Mesenchymal stem cell (in vitro differentiated cells and primary cell): ENCODE results near the gene SCFD2.

ENCODE experiments used
- DNase-seq: peaks from one replicate; pipeline ENCODE4 v3.0.0-alpha.2; 2013
- H2AFZ ChIP-seq: one replicate; pipeline ENCODE4 v1.6.1; 2013; ENCODE audit warnings: low read depth, mild to moderate bottlenecking, control low read depth, inconsistent platforms, low read length, moderate library complexity
- H2AK5ac ChIP-seq: 2 replicates; pipeline ENCODE4 v1.6.1; 2013; ENCODE audit warnings: low read length, moderate library complexity, mild to moderate bottlenecking, inconsistent platforms; ENCODE audit not compliant: severe bottlenecking
- H2BK120ac ChIP-seq: one replicate; pipeline ENCODE4 v1.6.1; 2013; ENCODE audit warnings: low read depth, mild to moderate bottlenecking, inconsistent platforms, low read length, moderate library complexity
- H2BK12ac ChIP-seq, 2 experiments: one replicate each; pipeline ENCODE4 v1.6.1; 2013; ENCODE audit warnings: inconsistent platforms in 2 of 2, low read length in 2 of 2, mild to moderate bottlenecking in 2 of 2, moderate library complexity in 2 of 2, control low read depth in 1 of 2
- H2BK15ac ChIP-seq: one replicate; pipeline ENCODE4 v1.6.1; 2013; ENCODE audit warnings: mild to moderate bottlenecking, low read depth, inconsistent platforms; ENCODE audit not compliant: poor library complexity, severe bottlenecking
- H2BK5ac ChIP-seq: 2 replicates; pipeline ENCODE4 v1.6.1; 2013; ENCODE audit warnings: low read depth, mild to moderate bottlenecking, low read length, control low read depth, inconsistent platforms; ENCODE audit not compliant: poor library complexity, severe bottlenecking
- H3K14ac ChIP-seq, 2 experiments: one replicate each; pipeline ENCODE4 v1.6.1; 2013; ENCODE audit warnings: inconsistent platforms in 2 of 2, low read length in 2 of 2, control low read depth in 1 of 2, mild to moderate bottlenecking in 1 of 2, moderate library complexity in 1 of 2
- H3K18ac ChIP-seq, 2 experiments: one replicate each; pipeline ENCODE4 v1.6.1; 2013; ENCODE audit warnings: inconsistent platforms in 2 of 2, low read length in 2 of 2, control low read depth in 1 of 2, low read depth in 1 of 2, mild to moderate bottlenecking in 1 of 2
- H3K23ac ChIP-seq, 2 experiments: one replicate each; pipeline ENCODE4 v1.6.1; 2013; ENCODE audit warnings: inconsistent platforms in 2 of 2, low read length in 2 of 2, mild to moderate bottlenecking in 2 of 2, moderate library complexity in 2 of 2, control low read depth in 1 of 2
- H3K27ac ChIP-seq: 2 replicates; pipeline ENCODE4 v1.5.1; 2013; ENCODE audit warnings: mild to moderate bottlenecking, moderate library complexity, low read length, control low read depth, inconsistent platforms; ENCODE audit not compliant: poor library complexity, severe bottlenecking
- H3K27me3 ChIP-seq, 2 experiments: 2 replicates each; pipeline versions ENCODE4 v1.6.1 to v1.7.0; 2013; ENCODE audit warnings: low read length in 2 of 2, mild to moderate bottlenecking in 2 of 2, moderate library complexity in 2 of 2, control low read depth in 1 of 2, inconsistent platforms in 1 of 2; ENCODE audit not compliant: control insufficient read depth in 1 of 2, insufficient read depth in 1 of 2
- H3K36me3 ChIP-seq, 2 experiments: 2 replicates each; pipeline versions ENCODE4 v1.6.1 to v1.7.0; 2013; ENCODE audit warnings: low read length in 2 of 2, control low read depth in 1 of 2, inconsistent platforms in 1 of 2, low read depth in 1 of 2, mild to moderate bottlenecking in 1 of 2; ENCODE audit not compliant: insufficient read depth in 2 of 2, control insufficient read depth in 1 of 2
- H3K4ac ChIP-seq, 2 experiments: one replicate each; pipeline ENCODE4 v1.6.1; 2013; ENCODE audit warnings: inconsistent platforms in 2 of 2, low read length in 2 of 2, mild to moderate bottlenecking in 2 of 2, moderate library complexity in 2 of 2, control low read depth in 1 of 2, low read depth in 1 of 2
- H3K4me1 ChIP-seq: 2 replicates; pipeline ENCODE4 v1.6.1; 2013; ENCODE audit warnings: low read depth, low read length, control low read depth; ENCODE audit not compliant: control insufficient read depth, insufficient read depth
- H3K4me2 ChIP-seq: 2 replicates; pipeline ENCODE4 v1.6.1; 2013; ENCODE audit warnings: low read length, mild to moderate bottlenecking, inconsistent platforms; ENCODE audit not compliant: poor library complexity, severe bottlenecking
- H3K4me3 ChIP-seq, 2 experiments: 2 replicates each; pipeline versions ENCODE4 v1.5.1 to v1.7.0; 2013; ENCODE audit warnings: low read length in 2 of 2, mild to moderate bottlenecking in 2 of 2, control low read depth in 1 of 2, low read depth in 1 of 2; ENCODE audit not compliant: insufficient read depth in 1 of 2
- H3K79me1 ChIP-seq: replicated peaks from 2 replicates; pipeline ENCODE4 v1.6.1; 2013; ENCODE audit warnings: mild to moderate bottlenecking, control low read depth, low read length, inconsistent platforms; ENCODE audit not compliant: poor library complexity, severe bottlenecking
- H3K9ac ChIP-seq: 2 replicates; pipeline ENCODE4 v1.7.0; 2013; ENCODE audit warnings: mild to moderate bottlenecking, low read length, moderate library complexity
- H3K9me3 ChIP-seq: 2 replicates; pipeline ENCODE4 v1.7.0; 2013; ENCODE audit warnings: mild to moderate bottlenecking, low read length; ENCODE audit not compliant: control insufficient read depth
- H4K8ac ChIP-seq: one replicate; pipeline ENCODE4 v1.6.1; 2013; ENCODE audit warnings: inconsistent platforms, mild to moderate bottlenecking, low read length, moderate library complexity
- H4K91ac ChIP-seq: one replicate; pipeline ENCODE4 v1.6.1; 2013; ENCODE audit warnings: mild to moderate bottlenecking, low read length, inconsistent platforms
- WGBS: methylation state at CpG from one replicate; pipeline ENCODE4 v1.1.7; 2013; ENCODE audit warnings: mixed read lengths; 5-methylcytosine and 5-hydroxymethylcytosine counted together

Gene SCFD2

DNA sequence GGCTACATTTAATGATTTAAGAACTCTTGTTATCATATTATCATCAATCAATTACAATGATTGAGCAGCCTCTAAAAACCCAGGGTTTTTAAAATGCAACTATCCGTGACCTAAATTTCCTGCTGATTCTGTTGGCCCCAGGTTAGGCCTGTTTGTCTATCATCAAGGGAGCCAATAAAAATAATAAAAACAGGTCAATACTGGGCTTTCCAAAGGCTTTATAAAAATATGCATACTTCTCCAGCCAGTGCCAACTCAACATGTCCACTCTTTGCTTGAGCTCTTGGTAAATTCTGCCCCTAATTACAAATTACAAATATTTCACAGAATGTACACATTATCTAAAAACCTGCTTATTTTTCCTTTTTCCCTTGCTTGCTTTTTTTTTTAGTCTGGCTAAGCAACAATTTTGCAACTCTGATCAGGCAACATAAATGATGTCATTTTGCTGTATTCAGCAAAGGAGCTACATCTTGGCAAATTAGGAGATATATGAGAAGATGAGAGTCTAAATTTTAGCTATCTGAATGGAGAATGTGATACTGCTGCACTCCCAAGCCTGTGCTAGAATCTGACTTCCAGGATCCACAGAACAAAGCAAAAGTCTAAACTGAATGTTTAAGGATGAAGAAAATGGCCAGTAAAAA, 204.0 kb downstream of the SCFD2 start:
- Histone ChIP-seq H2BK5ac (no peak overlapping the region), H4K91ac (no peak overlapping the region), H2AK5ac (no peak overlapping the region), H4K8ac (no peak overlapping the region), H3K4me2 (no peak overlapping the region), H2BK120ac (no peak overlapping the region), H3K4me1 (no peaks in the 10 kb centered on the region), H3K27me3 (no peaks in the 10 kb centered on the region), H3K4me3 (no peak overlapping the region), H3K9me3 (no peaks in the 10 kb centered on the region), H3K79me1 (peaks cover 1% of the 10 kb centered on the region), H2AFZ (no peak overlapping the region), H3K27ac (no peak overlapping the region), H3K23ac (no peak overlapping the region), H3K36me3 (no peaks in the 10 kb centered on the region), H3K9ac (peak overlapping the region; percentile 25), H3K14ac (no peak overlapping the region), H3K18ac (no peak overlapping the region), H2BK12ac (no peak overlapping the region), H3K4ac (no peak overlapping the region), H2BK15ac (no peak overlapping the region)
- no peak for DNase-seq
- WGBS: 53% methylated on average over 1 of the region's 1 CpG

DNA sequence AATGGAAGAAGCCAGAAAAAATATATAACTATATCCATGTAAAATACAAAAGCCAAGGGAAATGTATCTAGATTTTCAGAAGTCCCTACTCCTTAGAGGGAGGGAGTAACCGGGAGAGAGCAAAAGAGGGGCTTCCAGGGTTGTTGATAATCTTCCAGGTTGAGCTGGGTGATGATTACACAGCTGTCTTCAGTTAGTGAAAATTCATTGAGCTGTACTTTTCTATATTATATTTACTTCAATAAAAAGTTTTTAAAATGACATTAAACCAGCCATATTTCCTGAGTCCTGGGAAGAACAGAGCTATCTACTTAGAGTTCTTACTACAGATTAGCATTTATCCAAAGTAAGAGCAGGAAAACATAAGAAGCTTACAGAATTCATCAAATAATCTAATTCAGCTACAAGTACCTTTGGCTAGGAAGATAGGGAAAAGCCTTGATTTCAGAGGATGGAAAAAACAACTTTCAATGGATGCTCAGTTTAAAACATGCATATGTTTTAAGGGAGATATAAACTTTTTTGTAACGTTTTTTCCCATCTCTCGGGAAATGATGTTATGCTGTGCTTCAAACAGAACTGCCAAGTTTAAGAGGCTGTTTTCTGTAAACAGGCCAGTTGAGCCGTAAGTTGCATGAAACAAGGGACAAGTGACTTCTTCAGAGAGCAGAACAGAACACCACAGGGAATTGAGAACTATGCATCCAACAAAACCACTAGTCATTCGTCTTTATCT, 204.6 kb downstream of the SCFD2 start:
- Histone ChIP-seq H4K8ac (no peak overlapping the region), H4K91ac (no peak overlapping the region), H3K14ac (no peak overlapping the region), H3K18ac (no peak overlapping the region), H3K36me3 (no peaks in the 10 kb centered on the region), H3K23ac (no peak overlapping the region), H3K4me2 (no peak overlapping the region), H3K27me3 (no peaks in the 10 kb centered on the region), H2AFZ (no peak overlapping the region), H3K9ac (peak overlapping the region; percentile 25), H2BK120ac (no peak overlapping the region), H3K27ac (no peak overlapping the region), H3K4me1 (no peaks in the 10 kb centered on the region), H2BK12ac (no peak overlapping the region), H2BK15ac (no peak overlapping the region), H3K9me3 (no peaks in the 10 kb centered on the region), H3K79me1 (peaks cover 1% of the 10 kb centered on the region), H3K4me3 (no peak overlapping the region), H3K4ac (no peak overlapping the region), H2AK5ac (no peak overlapping the region), H2BK5ac (no peak overlapping the region)
- DNase-seq: no peak
- WGBS: 35% methylated on average over 4 of the region's 5 CpGs

GRCh38 chr4:53156896-53157295, 209.0 kb downstream of the SCFD2 start:
- H3K18ac ChIP-seq: no peak overlapping the region
- H2BK15ac ChIP-seq: no peak overlapping the region
- DNase-seq: no peak
- H3K4me1 ChIP-seq: no peaks in the 10 kb centered on the region
- H3K4me2 ChIP-seq: no peak overlapping the region
- H2BK5ac ChIP-seq: no peak overlapping the region
- WGBS: 92% methylated on average over 3 of the region's 3 CpGs
- H3K4me3 ChIP-seq: no peak overlapping the region
- H3K23ac ChIP-seq: no peak overlapping the region
- H2AFZ ChIP-seq: no peak overlapping the region
- H3K27ac ChIP-seq: no peak overlapping the region
- H2AK5ac ChIP-seq: no peak overlapping the region
- no peak overlapping the region for H4K8ac ChIP-seq
- H3K9me3 ChIP-seq: no peaks in the 10 kb centered on the region
- no peak overlapping the region for H2BK12ac ChIP-seq
- no peaks in the 10 kb centered on the region for H3K27me3 ChIP-seq
- H3K9ac ChIP-seq: no peak overlapping the region
- no peak overlapping the region for H4K91ac ChIP-seq
- H3K36me3 ChIP-seq: peaks cover 0 to 7% of the 10 kb centered on the region in 2 experiments
- H3K14ac ChIP-seq: no peak overlapping the region
- H2BK120ac ChIP-seq: no peak overlapping the region
- H3K79me1 ChIP-seq: peaks cover 4% of the 10 kb centered on the region
- no peak overlapping the region for H3K4ac ChIP-seq

GRCh38 chr4:53152467-53152866, 213.4 kb downstream of the SCFD2 start:
- Histone ChIP-seq H3K27ac (no peak overlapping the region), H2AFZ (no peak overlapping the region), H4K8ac (no peak overlapping the region), H3K14ac (no peak overlapping the region), H2BK120ac (no peak overlapping the region), H3K4me1 (no peaks in the 10 kb centered on the region), H2BK5ac (no peak overlapping the region), H4K91ac (no peak overlapping the region), H2AK5ac (no peak overlapping the region), H3K9ac (no peak overlapping the region), H2BK15ac (no peak overlapping the region), H3K23ac (no peak overlapping the region), H3K9me3 (no peaks in the 10 kb centered on the region), H3K4me3 (no peak overlapping the region), H2BK12ac (no peak overlapping the region), H3K27me3 (no peaks in the 10 kb centered on the region), H3K79me1 (peaks cover 3% of the 10 kb centered on the region), H3K36me3 (peaks cover 0 to 7% of the 10 kb centered on the region in 2 experiments), H3K18ac (no peak overlapping the region), H3K4ac (no peak overlapping the region), H3K4me2 (no peak overlapping the region)
- 95% methylated on average over 2 of the region's 2 CpGs for WGBS
- no peak for DNase-seq
